Activated CD4-positive, alpha-beta T cell treated with anti-CD3 and anti-CD28 coated beads, Interleukin-2, amount 50 U/mL, for 48 hours (primary cell): ENCODE results near the gene ZNF587.
"Not testable (repeated sequence)": the region's sequence is repeated elsewhere in the genome, so short reads cannot be mapped to it uniquely, and the experiment has no call there.

Source experiments
- DNase-seq, 2 experiments: peaks; one replicate each; pipeline ENCODE4 v3.0.0-alpha.2; 2020

ZNF587 gene

DNA sequence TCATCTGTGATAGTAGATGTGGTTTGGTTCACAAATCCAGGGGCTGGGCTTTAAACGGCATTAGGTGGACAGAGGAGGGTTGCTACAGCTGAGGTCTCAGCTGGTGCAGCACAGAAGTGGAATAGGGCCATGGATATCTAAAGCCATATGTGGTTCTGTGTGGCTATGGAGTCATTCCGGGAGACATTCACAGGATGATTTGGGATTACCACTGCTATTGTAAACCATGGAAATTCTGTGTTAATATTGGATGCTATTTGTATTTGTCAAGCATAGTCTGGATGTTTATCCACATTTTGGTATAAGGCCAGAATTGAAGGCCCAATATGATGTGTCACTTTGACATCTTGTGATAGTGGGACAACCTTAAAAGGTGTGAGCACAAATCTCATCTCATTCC lies 26.5 kb upstream of the ZNF587 start:
- not testable (repeated sequence) for DNase-seq

- DNase-seq, result not testable (repeated sequence)
Measured at GRCh38 chr19:57823608-57824007, 26.1 kb upstream of the ZNF587 start.

GRCh38 chr19:57825511-57825910 lies 24.1 kb upstream of the ZNF587 start:
- DNase-seq, result no peak

DNA sequence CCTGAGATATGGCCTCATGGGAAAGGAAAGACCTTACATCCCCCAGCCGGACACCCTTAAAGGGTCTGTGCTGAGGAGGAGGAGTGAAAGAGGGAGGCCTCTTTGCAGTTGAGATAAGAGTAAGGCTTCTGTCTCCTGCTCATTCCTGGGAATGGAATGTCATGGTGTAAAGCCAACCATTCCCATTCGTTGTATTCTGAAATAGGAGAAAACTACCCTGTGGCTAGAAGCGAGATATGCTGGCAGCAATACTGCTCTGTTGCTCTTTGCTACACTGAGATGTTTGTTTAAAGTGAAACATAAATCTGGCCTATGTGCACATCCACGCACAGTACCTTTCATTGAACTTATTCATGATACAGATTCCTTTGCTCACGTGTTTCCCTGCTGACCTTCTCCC lies 20.3 kb upstream of the ZNF587 start:
- DNase-seq, result no peak

GRCh38 chr19:57830071-57830602 lies 19.5 kb upstream of the ZNF587 start, which contains the start of gene ZNF587B:
TSS of gene ZNF587B (plus strand) at chr19:57830299. CDS start at chr19:57830529, 230 bp downstream.
- peak; percentile 45 to 52 for DNase-seq

- not testable (repeated sequence) for DNase-seq
Measured at GRCh38 chr19:57836991-57837390, 12.7 kb upstream of the ZNF587 start.

DNA sequence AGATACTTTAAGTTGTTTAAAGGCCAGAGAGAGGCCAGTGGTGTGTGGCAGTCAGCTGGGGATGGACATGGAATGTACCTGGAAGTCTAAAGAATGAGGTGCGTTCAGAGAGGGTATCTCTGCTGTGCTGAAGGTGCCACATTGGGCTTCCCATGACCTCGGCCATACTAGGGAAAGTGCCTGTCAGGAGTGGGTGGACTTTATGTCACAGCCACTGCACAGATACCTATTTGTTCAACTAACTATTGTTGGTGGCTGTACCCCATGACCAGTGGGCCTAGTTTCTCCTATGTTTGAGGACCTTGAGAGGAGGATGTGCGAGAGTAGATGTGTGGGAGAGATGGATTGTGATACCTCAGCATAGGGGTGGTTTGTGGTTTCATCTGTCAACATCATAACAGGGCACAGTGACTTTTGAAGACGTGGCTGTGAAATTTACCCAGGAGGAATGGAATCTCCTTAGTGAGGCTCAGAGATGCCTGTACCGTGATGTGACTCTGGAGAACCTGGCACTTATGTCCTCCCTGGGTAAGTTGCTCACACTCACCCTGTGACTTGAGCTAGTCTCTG lies 11.0 kb upstream of the ZNF587 start:
- DNase-seq, result not testable (repeated sequence)

DNA sequence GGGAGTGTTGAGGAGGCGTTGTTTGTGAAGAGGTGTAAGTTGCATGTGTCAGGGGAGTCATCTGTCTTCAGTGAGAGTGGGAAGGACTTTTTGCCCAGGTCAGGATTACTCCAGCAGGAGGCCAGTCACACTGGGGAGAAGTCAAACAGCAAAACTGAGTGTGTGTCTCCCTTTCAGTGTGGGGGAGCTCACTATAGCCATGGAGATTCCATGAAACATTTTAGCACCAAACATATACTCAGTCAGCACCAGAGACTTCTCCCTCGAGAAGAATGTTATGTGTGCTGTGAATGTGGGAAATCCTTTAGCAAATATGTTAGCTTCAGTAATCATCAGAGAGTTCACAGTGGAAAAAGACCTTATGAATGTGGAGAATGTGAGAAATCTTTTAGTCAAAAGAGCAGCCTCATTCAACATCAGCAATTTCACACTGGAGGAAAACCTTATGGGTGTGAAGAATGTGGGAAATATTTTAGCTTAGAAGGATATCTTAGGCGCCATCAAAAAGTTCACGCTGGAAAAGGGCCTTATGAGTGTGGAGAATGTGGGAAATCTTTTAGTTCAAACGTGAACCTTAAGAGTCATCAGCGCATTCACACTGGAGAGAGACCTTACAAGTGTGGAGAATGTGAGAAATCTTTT lies 8.4 kb upstream of the ZNF587 start:
- DNase-seq, result no peak

- not testable (repeated sequence) for DNase-seq
Measured at GRCh38 chr19:57847164-57847563, 2.5 kb upstream of the ZNF587 start.

- not testable (repeated sequence) for DNase-seq
Measured at GRCh38 chr19:57849162-57849665, 445 bp upstream of the ZNF587 start.

DNA sequence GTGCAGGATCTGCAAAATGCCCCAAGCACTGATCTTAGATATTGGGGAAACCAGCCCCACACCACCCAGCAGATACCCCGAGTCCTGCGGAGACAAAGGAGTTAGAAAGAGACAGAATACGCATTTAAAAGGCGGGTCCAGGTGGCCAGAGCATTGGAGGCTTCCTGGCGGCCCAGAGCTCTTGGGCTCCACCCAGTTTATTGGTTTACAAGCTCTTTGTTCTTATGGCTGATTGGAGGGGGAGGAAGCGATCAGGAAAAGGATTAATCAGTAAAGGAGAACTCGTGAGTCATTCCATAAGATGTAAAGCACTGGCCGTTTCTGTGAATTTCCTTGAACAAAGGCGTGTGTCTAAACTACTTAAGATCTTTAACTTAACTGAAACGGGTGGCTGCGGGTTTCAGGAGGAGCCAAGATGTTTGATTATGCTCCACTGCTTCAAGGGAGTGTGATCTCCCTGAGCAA lies 926 bp downstream of the ZNF587 start:
- DNase-seq, result peak; percentile 27 to 34

DNA sequence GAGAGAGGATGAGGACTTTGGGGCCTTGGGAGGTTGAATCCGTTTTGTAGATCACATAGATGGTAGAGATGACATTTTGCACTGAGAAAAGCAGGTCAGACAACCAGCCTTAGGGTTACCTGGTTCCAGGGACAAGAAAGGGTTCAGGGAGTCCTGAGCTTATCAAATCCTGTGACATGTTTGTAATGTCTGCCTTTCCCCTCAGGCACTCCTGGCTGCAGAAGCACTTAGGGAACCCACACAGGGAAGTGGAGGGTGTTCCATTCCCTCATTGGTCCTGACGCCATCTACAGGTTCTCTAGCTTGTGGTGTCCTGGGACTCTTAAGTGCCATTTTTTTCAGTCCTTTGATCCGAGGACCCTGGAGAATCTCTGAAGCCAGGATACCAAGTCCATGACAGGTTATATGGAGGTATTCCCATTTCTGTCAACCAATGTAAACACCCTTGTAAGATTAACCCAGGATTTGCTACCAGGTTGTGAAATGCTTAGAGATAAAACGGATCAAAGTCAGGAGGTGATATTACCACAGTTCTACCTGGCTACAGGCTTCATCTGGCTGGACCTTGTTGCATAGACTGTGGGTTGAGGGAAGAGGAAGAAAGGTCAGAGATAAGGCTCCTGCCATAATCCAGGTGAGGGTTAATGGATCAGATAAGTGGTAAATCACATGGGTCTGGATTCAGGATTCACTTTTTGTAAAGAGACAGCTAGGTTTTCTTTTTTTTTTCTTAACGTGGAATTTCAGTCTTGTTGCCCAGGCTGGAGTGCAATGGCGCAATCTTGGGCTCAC lies 2.3 kb downstream of the ZNF587 start:
- not testable (repeated sequence) for DNase-seq

DNA sequence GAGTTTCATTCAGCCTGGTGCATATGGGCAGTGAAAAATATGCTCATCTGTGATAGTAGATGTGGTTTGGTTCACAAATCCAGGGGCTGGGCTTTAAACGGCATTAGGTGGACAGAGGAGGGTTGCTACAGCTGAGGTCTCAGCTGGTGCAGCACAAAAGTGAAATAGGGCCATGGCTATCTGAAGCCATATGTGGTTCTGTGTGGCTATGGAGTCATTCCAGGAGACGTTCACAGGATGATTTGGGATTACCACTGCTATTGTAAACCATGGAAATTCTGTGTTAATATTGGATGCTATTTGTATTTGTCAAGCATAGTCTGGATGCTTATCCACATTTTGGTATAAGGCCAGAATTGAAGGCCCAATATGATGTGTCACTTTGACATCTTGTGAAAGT lies 4.5 kb downstream of the ZNF587 start:
- DNase-seq, result not testable (repeated sequence)

DNA sequence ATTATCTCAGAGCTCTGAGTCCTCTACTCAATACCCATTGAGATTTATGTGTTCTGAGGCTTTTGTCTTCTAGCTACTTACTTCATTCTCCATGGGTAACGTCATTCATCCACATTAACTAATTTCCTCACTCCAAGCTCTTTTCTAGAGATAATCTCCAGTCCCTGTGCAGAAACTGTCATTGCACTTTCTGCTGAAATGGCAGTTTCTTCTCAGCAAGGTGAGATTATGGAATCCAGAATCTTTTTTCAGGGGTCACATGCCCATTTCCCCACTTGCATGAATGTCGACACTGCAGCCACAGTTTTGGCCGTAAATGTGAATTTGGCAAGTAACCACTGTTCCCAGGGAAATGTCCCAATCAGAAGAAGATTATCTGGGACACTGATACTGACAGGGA lies 12.7 kb downstream of the ZNF587 start:
- DNase-seq, result not testable (repeated sequence)

DNA sequence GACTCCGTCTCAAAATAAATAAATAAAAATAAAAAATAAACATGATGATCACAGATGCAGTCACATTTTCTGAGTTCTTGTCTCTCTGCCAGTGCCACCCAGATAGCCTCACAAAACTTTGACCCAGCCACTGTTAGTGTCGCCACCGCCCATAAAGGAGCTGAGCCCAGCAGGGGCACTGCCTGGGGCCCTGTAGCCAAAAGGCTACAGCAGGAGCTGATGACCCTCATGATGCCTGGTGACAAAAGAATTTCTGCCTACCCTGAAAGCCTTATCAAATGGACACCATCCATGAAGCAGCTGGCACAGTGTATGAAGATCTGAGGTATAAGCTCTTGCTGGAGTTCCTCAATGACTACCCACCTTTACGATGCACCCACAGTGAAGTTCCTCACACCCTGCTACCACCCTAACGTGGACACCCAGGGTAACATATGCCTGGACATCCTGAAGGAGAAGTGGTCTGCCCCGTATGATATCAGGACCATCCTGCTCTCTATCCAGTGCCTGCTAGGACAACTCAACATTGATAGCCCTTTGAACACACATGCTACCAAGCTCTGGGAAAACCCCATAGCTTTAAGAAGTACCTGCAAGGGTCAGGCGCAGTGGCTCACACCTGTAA lies 18.3 kb downstream of the ZNF587 start:
- no peak for DNase-seq

- not testable (repeated sequence) for DNase-seq
Measured at GRCh38 chr19:57869655-57870054, 20.0 kb downstream of the ZNF587 start.

GRCh38 chr19:57870225-57870624 lies 20.6 kb downstream of the ZNF587 start:
- no peak for DNase-seq

DNA sequence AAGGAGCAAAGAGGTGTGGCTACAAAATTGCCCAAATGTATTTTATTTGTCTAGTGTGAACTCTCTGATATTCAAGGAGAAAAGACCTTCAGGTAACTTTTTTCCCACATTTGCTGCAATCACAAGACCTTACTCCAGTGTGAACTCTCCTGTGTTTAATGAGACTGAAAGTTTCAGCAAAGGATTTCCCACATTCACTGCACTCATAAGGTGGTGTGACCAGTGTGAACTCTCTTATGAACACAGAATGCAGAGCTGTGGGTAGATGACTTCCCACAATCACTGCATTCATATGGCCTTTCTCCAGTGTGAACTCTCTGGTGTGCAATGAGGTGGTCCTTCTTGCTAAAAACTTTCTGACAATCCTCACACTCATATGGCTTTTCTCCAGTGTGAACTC lies 22.8 kb downstream of the ZNF587 start:
- no peak for DNase-seq

- DNase-seq, result not testable (repeated sequence)
Measured at GRCh38 chr19:57873883-57874799, 24.5 kb downstream of the ZNF587 start.

DNA sequence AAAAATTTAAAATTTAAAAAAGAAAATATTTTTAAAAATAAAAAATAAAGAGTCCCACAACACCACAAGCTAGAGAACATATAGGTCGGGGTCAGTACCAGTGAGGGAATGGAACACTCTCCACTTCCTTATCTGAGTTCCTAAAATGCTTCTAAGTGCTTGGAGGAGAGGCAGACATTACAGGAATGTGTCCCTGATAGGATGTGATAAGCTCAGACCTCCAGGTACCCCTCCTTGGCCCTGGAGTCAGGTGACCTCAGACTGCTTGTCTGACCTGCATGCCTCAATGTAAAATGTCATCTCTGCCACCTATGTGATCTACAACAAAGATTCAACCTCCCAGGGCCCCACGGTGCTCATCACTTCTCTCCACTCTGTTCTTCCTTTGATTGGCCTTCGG lies 36.4 kb downstream of the ZNF587 start:
- DNase-seq, result no peak

- DNase-seq, result no peak
Measured at GRCh38 chr19:57887195-57887941, 37.7 kb downstream of the ZNF587 start.
